Common myeloid progenitor, CD34-positive (primary cell): ENCODE results near the gene ENPP5.
"Not testable (repeated sequence)": the region's sequence is repeated elsewhere in the genome, so short reads cannot be mapped to it uniquely, and the experiment has no call there.

Experiments
- CTCF ChIA-PET: fragments of 350-600 bp; sonication (Branson Sonifier 250); formaldehyde crosslinking; loops from one replicate; lab custom pipeline; 2021; ENCODE audit warnings: antibody characterized with exemption; lab: Charles Lee
- POLR2A ChIA-PET: fragments of 350-600 bp; sonication (Branson Sonifier 250); formaldehyde crosslinking; loops from one replicate; lab custom pipeline; 2021; ENCODE audit warnings: antibody characterized with exemption; lab: Charles Lee
- DNase-seq, 3 donors: peaks; one replicate each; pipeline versions ENCODE4 v3.0.0 to v3.0.0-alpha.2; 2013
- H3K27ac ChIP-seq, 2 experiments: 1 replicate in 1 of 2; 2 replicates in 1 of 2; pipeline ENCODE4 v1.7.0; 2013; ENCODE audit warnings: inconsistent platforms in 2 of 2, low read length in 2 of 2, mild to moderate bottlenecking in 2 of 2, low read depth in 1 of 2, moderate library complexity in 1 of 2; ENCODE audit not compliant: severe bottlenecking in 2 of 2, insufficient read depth in 1 of 2, poor library complexity in 1 of 2
- H3K27me3 ChIP-seq, 5 experiments: replicated peaks in 2 of 5; 1 replicate in 3 of 5; 2 replicates in 2 of 5; pipeline versions ENCODE4 v1.6.1 to v1.7.0; 2013; ENCODE audit warnings: low read length in 4 of 5, mild to moderate bottlenecking in 2 of 5, moderate library complexity in 2 of 5, inconsistent platforms in 1 of 5; ENCODE audit not compliant: insufficient read depth in 5 of 5, control insufficient read depth in 4 of 5
- H3K36me3 ChIP-seq, 4 experiments: 1 replicate in 2 of 4; 2 replicates in 2 of 4; pipeline versions ENCODE4 v1.6.1 to v1.7.0; 2013; ENCODE audit warnings: low read length in 3 of 4, control low read depth in 1 of 4, mild to moderate bottlenecking in 1 of 4; ENCODE audit not compliant: control insufficient read depth in 4 of 4, insufficient read depth in 4 of 4
- H3K4me1 ChIP-seq, 4 experiments: 1 replicate in 3 of 4; 2 replicates in 1 of 4; pipeline versions ENCODE4 v1.6.1 to v1.7.1; 2013; ENCODE audit warnings: low read length in 3 of 4, mild to moderate bottlenecking in 3 of 4, control low read depth in 1 of 4, inconsistent platforms in 1 of 4, moderate library complexity in 1 of 4; ENCODE audit not compliant: control insufficient read depth in 4 of 4, insufficient read depth in 4 of 4; ENCODE audit errors: control extremely low read depth in 1 of 4
- H3K4me3 ChIP-seq, 7 experiments: 1 replicate in 4 of 7; 2 replicates in 3 of 7; pipeline versions ENCODE4 v1.5.1 to v1.7.0; 2013; ENCODE audit warnings: mild to moderate bottlenecking in 7 of 7, low read length in 6 of 7, moderate library complexity in 6 of 7, inconsistent platforms in 2 of 7, low read depth in 2 of 7, control low read depth in 1 of 7; ENCODE audit not compliant: insufficient read depth in 4 of 7, control insufficient read depth in 1 of 7; ENCODE audit errors: extremely low read depth in 1 of 7
- H3K9me3 ChIP-seq, 5 experiments: 1 replicate in 4 of 5; 2 replicates in 1 of 5; pipeline versions ENCODE4 v1.6.1 to v1.7.1; 2013; ENCODE audit warnings: low read length in 4 of 5, mild to moderate bottlenecking in 2 of 5, inconsistent platforms in 1 of 5, low read depth in 1 of 5, moderate library complexity in 1 of 5; ENCODE audit not compliant: control insufficient read depth in 4 of 5, insufficient read depth in 2 of 5; ENCODE audit errors: control extremely low read depth in 1 of 5
- WGBS: methylation state at CpG from one replicate; pipeline ENCODE4 v1.1.5; 2013; ENCODE audit not compliant: insufficient coverage; 5-methylcytosine and 5-hydroxymethylcytosine counted together

ENPP5 gene

GRCh38 chr6:46149066-46149465, 21.7 kb downstream of the ENPP5 start:
- H3K36me3 ChIP-seq, H3K9me3 ChIP-seq, DNase-seq, H3K27ac ChIP-seq, H3K4me1 ChIP-seq, CTCF ChIA-PET, H3K4me3 ChIP-seq, H3K27me3 ChIP-seq, POLR2A ChIA-PET: not testable (repeated sequence)
- WGBS: 100% methylated on average over 2 of the region's 3 CpGs

GRCh38 chr6:46144270-46144669, 26.5 kb downstream of the ENPP5 start:
- Histone ChIP-seq H3K36me3 (peaks cover 4 to 15% (median 8%) of the 10 kb centered on the region in 4 experiments), H3K27ac (no peak overlapping the region), H3K4me1 (no peaks in the 10 kb centered on the region), H3K27me3 (no peaks in the 10 kb centered on the region), H3K4me3 (no peak overlapping the region), H3K9me3 (no peaks in the 10 kb centered on the region)
- WGBS: 100% methylated on average over 1 of the region's 1 CpG
- no peak for DNase-seq
- CTCF ChIA-PET: no interaction called here
- POLR2A ChIA-PET: interaction anchor here (0.6 kb wide), 1 partner anchor 65 kb away, joined by 3 read pairs; no protein-coding TSS in a partner anchor

GRCh38 chr6:46138281-46138680, 32.5 kb downstream of the ENPP5 start:
- no peak for DNase-seq
- CTCF ChIA-PET: interaction anchor here (0.8 to 1.3 kb wide), 2 partner anchors 9 to 10 kb away, joined by 3 read pairs; partner anchors contain the start of gene ENPP4
- Histone ChIP-seq H3K36me3 (peaks cover 2 to 14% (median 6%) of the 10 kb centered on the region in 4 experiments), H3K4me1 (peaks cover 0 to 2% (median 0%) of the 10 kb centered on the region in 4 experiments), H3K4me3 (no peak overlapping the region), H3K27me3 (no peaks in the 10 kb centered on the region), H3K9me3 (no peaks in the 10 kb centered on the region), H3K27ac (no peak overlapping the region)
- POLR2A ChIA-PET: no interaction called here
- WGBS: 93% methylated on average over 1 of the region's 1 CpG

GRCh38 chr6:46137387-46137786, 33.4 kb downstream of the ENPP5 start:
- ChIA-PET CTCF (no interaction called here), POLR2A (no interaction called here)
- Histone ChIP-seq H3K36me3 (peaks cover 0 to 7% (median 2%) of the 10 kb centered on the region in 4 experiments), H3K4me1 (peaks cover 0 to 2% (median 0%) of the 10 kb centered on the region in 4 experiments), H3K27ac (no peak overlapping the region), H3K27me3 (no peaks in the 10 kb centered on the region), H3K4me3 (no peak overlapping the region), H3K9me3 (no peaks in the 10 kb centered on the region)
- WGBS: 83% methylated on average over 1 of the region's 2 CpGs
- no peak for DNase-seq

GRCh38 chr6:46136831-46137230, 33.9 kb downstream of the ENPP5 start:
- H3K9me3 ChIP-seq: no peaks in the 10 kb centered on the region
- whole genome bisulfite sequencing: 100% methylated on average over 2 of the region's 2 CpGs
- H3K4me1 ChIP-seq: peaks cover 0 to 2% (median 0%) of the 10 kb centered on the region in 4 experiments
- CTCF ChIA-PET: no interaction called here
- no peaks in the 10 kb centered on the region for H3K27me3 ChIP-seq
- no peak overlapping the region for H3K4me3 ChIP-seq
- POLR2A ChIA-PET: no interaction called here
- peaks cover 0 to 6% (median under 1%) of the 10 kb centered on the region in 4 experiments for H3K36me3 ChIP-seq
- DNase-seq: no peak
- no peak overlapping the region for H3K27ac ChIP-seq

- H3K9me3 ChIP-seq: no peaks in the 10 kb centered on the region
- no peaks in the 10 kb centered on the region for H3K27me3 ChIP-seq
- WGBS: no CpG with 5 or more reads among the region's 1 CpG
- peaks cover 0 to 2% (median 0%) of the 10 kb centered on the region in 4 experiments for H3K36me3 ChIP-seq
- H3K27ac ChIP-seq: no peak overlapping the region
- CTCF ChIA-PET: no interaction called here
- POLR2A ChIA-PET: interaction anchor here (0.7 kb wide), 1 partner anchor 74 kb away, joined by 3 read pairs; no protein-coding TSS in a partner anchor
- DNase-seq: no peak
- peaks cover 0 to 8% (median 5%) of the 10 kb centered on the region in 4 experiments for H3K4me1 ChIP-seq
- H3K4me3 ChIP-seq: no peak overlapping the region
Observed at GRCh38 chr6:46135176-46135575, 35.6 kb downstream of the ENPP5 start.

- ChIA-PET POLR2A (no interaction called here), CTCF (no interaction called here)
- Histone ChIP-seq H3K4me3 (no peak overlapping the region), H3K27ac (no peak overlapping the region), H3K4me1 (peaks cover 0 to 10% (median 6%) of the 10 kb centered on the region in 4 experiments), H3K27me3 (no peaks in the 10 kb centered on the region), H3K9me3 (no peaks in the 10 kb centered on the region), H3K36me3 (peaks cover 0 to 2% (median 0%) of the 10 kb centered on the region in 4 experiments)
- DNase-seq: no peak
- no CpG with 5 or more reads among the region's 2 CpGs for WGBS
Observed at GRCh38 chr6:46134216-46134615, 36.6 kb downstream of the ENPP5 start.
